ENCODE data around the gene SLC9A9. TPM values are rescaled to one million over a fixed set of nuclear protein-coding genes. Genes with fewer than 3 reads are reported as not detected.

Gene SLC9A9
- total and polyA plus RNA-seq, 10 of the 15 experiments (the other 5 are each of a cell fraction or from before 2014, with no cell fraction given), result 3.5 to 14.2 (median 9.3) TPM

DNA sequence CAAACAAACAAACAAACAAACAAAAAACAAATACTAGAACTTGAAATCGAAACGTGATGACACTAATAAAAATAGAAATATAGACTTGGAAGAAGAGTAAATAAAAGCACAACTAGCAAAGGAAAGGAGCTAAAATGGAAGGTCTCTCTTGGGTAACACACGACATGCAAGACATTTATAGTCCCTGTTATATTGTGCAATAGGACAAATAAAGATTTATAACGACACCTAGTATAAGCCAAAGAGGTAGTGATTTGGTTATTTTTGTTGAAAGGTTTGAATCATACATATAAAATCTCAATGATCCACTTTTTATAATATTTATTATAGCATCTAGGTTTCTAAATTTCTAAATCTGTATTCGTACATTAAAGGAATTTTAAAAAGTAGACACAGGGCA is 379.1 kb downstream of the SLC9A9 start:
- intact Hi-C loops (cut with micrococcal nuclease; ENCODE audit: unreplicated experiment), result no loop called here
- no peak for FAIRE-seq
- RAD21 ChIA-PET (ENCODE audit: unreplicated experiment), result no interaction called here

More for the DNA sequence above, 379.1 kb downstream of the SLC9A9 start:
- Histone ChIP-seq H2AFZ (ENCODE audit: control insufficient read depth, low read depth, low read length) (no peak overlapping the region), H3K79me2 (ENCODE audit: control insufficient read depth, insufficient read depth, low read length) (no peaks in the 10 kb centered on the region), H3K4me2 (ENCODE audit: control insufficient read depth, insufficient read depth) (no peak overlapping the region), H3K9ac (ENCODE audit: control insufficient read depth, insufficient read depth, low read length) (no peak overlapping the region), H3K36me3 (ENCODE audit: control insufficient read depth in 2 of 2, insufficient read depth in 2 of 2, low read length in 1 of 2) (no peaks in the 10 kb centered on the region), H4K20me1 (ENCODE audit: control insufficient read depth, insufficient read depth) (no peaks in the 10 kb centered on the region), H3K4me3 (no peak overlapping the region), H3K9me3 (replicated peaks; ENCODE audit: control insufficient read depth, insufficient read depth, low read length) (no peaks in the 10 kb centered on the region; the same call in 2 of the 3 replicates), H3K4me1 (ENCODE audit: control insufficient read depth, insufficient read depth, low read length) (no peaks in the 10 kb centered on the region), H3K27me3 (replicated peaks in 1 of 2; ENCODE audit: control insufficient read depth in 2 of 2, insufficient read depth in 2 of 2, low read length in 1 of 2) (no peaks in the 10 kb centered on the region), H3K27ac (ENCODE audit: control insufficient read depth, insufficient read depth) (no peak overlapping the region)
- in situ Hi-C loops (cut with MboI), result no loop called here
- ATAC-seq, result no peak
- POLR2A ChIA-PET, result interaction anchor here (0.6 kb wide), 1 partner anchor 742 kb away, joined by 6 read pairs; no protein-coding TSS in a partner anchor
- no peak for DNase-seq (ENCODE audit: low read depth, low spot score)
- CTCF ChIA-PET, result no interaction called here
- 77% methylated on average over 5 of the region's 5 CpGs for WGBS (ENCODE audit: insufficient coverage, insufficient replicate concordance, low lambda C conversion rate, missing lambda C conversion rate)
- SMC1A ChIA-PET (ENCODE audit: uncharacterized antibody, unreplicated experiment), result no interaction called here
- no TSS peak for BruUV-seq (replicated peaks)
- TF ChIP-seq, protein P1, sequence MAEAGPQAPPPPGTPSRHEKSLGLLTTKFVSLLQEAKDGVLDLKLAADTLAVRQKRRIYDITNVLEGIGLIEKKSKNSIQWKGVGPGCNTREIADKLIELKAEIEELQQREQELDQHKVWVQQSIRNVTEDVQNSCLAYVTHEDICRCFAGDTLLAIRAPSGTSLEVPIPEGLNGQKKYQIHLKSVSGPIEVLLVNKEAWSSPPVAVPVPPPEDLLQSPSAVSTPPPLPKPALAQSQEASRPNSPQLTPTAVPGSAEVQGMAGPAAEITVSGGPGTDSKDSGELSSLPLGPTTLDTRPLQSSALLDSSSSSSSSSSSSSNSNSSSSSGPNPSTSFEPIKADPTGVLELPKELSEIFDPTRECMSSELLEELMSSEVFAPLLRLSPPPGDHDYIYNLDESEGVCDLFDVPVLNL (IDR thresholded peaks at IDR 0.05; ENCODE audit: low read depth, low read length), result no peak
- TF ChIP-seq, protein P2, sequence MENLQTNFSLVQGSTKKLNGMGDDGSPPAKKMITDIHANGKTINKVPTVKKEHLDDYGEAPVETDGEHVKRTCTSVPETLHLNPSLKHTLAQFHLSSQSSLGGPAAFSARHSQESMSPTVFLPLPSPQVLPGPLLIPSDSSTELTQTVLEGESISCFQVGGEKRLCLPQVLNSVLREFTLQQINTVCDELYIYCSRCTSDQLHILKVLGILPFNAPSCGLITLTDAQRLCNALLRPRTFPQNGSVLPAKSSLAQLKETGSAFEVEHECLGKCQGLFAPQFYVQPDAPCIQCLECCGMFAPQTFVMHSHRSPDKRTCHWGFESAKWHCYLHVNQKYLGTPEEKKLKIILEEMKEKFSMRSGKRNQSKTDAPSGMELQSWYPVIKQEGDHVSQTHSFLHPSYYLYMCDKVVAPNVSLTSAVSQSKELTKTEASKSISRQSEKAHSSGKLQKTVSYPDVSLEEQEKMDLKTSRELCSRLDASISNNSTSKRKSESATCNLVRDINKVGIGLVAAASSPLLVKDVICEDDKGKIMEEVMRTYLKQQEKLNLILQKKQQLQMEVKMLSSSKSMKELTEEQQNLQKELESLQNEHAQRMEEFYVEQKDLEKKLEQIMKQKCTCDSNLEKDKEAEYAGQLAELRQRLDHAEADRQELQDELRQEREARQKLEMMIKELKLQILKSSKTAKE (IDR thresholded peaks at IDR 0.05; ENCODE audit: low read depth, poor library complexity, severe bottlenecking), result no peak
- TF ChIP-seq BCL11A (IDR thresholded peaks at IDR 0.05; ENCODE audit: low read depth, low read length) (no peak), BMI1 (IDR thresholded peaks at IDR 0.05; ENCODE audit: borderline replicate concordance) (no peak), ZNF622 (IDR thresholded peaks at IDR 0.05) (no peak)
- TF ChIP-seq, protein P3, sequence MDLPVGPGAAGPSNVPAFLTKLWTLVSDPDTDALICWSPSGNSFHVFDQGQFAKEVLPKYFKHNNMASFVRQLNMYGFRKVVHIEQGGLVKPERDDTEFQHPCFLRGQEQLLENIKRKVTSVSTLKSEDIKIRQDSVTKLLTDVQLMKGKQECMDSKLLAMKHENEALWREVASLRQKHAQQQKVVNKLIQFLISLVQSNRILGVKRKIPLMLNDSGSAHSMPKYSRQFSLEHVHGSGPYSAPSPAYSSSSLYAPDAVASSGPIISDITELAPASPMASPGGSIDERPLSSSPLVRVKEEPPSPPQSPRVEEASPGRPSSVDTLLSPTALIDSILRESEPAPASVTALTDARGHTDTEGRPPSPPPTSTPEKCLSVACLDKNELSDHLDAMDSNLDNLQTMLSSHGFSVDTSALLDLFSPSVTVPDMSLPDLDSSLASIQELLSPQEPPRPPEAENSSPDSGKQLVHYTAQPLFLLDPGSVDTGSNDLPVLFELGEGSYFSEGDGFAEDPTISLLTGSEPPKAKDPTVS (IDR thresholded peaks at IDR 0.05; ENCODE audit: low read depth, low read length), result no peak
